ENCODE measurements around the gene TRPM3. TPM values are rescaled to one million over a fixed set of nuclear protein-coding genes. Genes with fewer than 3 reads are reported as not detected.

TRPM3 gene
- total RNA-seq, 4 donors from 2014 or later, result 2.4 to 11.1 (median 5.6) TPM

- H3K4me3 ChIP-seq (replicated peaks in 1 of 3), result no peak overlapping the region
- no peaks in the 10 kb centered on the region for H3K4me1 ChIP-seq
- no peak for DNase-seq
- no peak overlapping the region for H3K27ac ChIP-seq
- 97 to 99% methylated on average over 5 of the region's 5 CpGs for WGBS, 2 donors
- no peaks in the 10 kb centered on the region for H3K36me3 ChIP-seq
- no peaks in the 10 kb centered on the region for H3K27me3 ChIP-seq
- no peaks in the 10 kb centered on the region for H3K9me3 ChIP-seq
- intact Hi-C loops (cut with DNase I), result no loop called here
- TF ChIP-seq POLR2A (IDR thresholded peaks at IDR 0.05) (no peak), CTCF (IDR thresholded peaks at IDR 0.05) (no peak)
These were observed 590.7 kb downstream of the TRPM3 start for GRCh38 chr9:70530716-70531115.

DNA sequence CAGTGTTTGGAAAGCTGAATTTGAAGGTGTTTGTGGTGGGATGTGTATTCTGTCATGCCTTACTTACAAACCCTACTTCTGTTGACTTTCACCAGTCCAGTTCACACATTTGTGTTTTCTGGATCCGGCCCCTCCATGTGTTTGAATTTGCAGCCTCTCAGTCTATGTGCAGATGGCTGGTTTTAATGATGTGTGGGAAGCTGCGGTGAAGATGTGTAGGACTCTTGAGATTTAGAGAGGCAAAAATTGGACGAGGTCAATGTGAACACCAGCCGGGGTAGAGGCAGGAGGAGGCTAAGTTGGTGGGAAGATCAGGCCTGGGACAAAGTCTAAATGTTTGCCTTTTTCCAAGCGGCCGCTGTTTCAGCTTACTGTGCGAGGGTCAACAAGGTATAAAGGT, 591.6 kb downstream of the TRPM3 start:
- WGBS, 2 donors, result 63 to 68% methylated on average over 7 of the region's 7 CpGs
- no peak for DNase-seq
- Histone ChIP-seq H3K27ac (no peak overlapping the region), H3K9me3 (no peaks in the 10 kb centered on the region), H3K36me3 (no peaks in the 10 kb centered on the region), H3K4me1 (no peaks in the 10 kb centered on the region), H3K27me3 (no peaks in the 10 kb centered on the region), H3K4me3 (replicated peaks in 1 of 3) (no peak overlapping the region)
- no peak for TF ChIP-seq CTCF (IDR thresholded peaks at IDR 0.05)
- no peak for TF ChIP-seq POLR2A (IDR thresholded peaks at IDR 0.05)
- intact Hi-C loops (cut with DNase I), result no loop called here

GRCh38 chr9:70529377-70529776, 592.0 kb downstream of the TRPM3 start:
- intact Hi-C loops (cut with DNase I), result no loop called here
- Histone ChIP-seq H3K27ac (no peak overlapping the region), H3K36me3 (no peaks in the 10 kb centered on the region), H3K9me3 (no peaks in the 10 kb centered on the region), H3K4me3 (replicated peaks in 1 of 3) (no peak overlapping the region), H3K27me3 (no peaks in the 10 kb centered on the region), H3K4me1 (no peaks in the 10 kb centered on the region)
- TF ChIP-seq POLR2A (IDR thresholded peaks at IDR 0.05) (no peak), CTCF (IDR thresholded peaks at IDR 0.05) (no peak)
- 88 to 89% methylated on average over 6 of the region's 6 CpGs for WGBS, 2 donors
- no peak for DNase-seq

GRCh38 chr9:70526902-70527301, 594.5 kb downstream of the TRPM3 start:
- no peak for DNase-seq
- no peak overlapping the region for H3K4me3 ChIP-seq (replicated peaks in 1 of 3)
- no peaks in the 10 kb centered on the region for H3K9me3 ChIP-seq
- intact Hi-C loops (cut with DNase I), result no loop called here
- H3K27ac ChIP-seq, result no peak overlapping the region
- no peaks in the 10 kb centered on the region for H3K27me3 ChIP-seq
- no peaks in the 10 kb centered on the region for H3K36me3 ChIP-seq
- H3K4me1 ChIP-seq, result no peaks in the 10 kb centered on the region
- TF ChIP-seq CTCF (IDR thresholded peaks at IDR 0.05), result no peak
- TF ChIP-seq POLR2A (IDR thresholded peaks at IDR 0.05), result no peak
- WGBS, 2 donors, result 95% methylated on average over 2 of the region's 2 CpGs

DNA sequence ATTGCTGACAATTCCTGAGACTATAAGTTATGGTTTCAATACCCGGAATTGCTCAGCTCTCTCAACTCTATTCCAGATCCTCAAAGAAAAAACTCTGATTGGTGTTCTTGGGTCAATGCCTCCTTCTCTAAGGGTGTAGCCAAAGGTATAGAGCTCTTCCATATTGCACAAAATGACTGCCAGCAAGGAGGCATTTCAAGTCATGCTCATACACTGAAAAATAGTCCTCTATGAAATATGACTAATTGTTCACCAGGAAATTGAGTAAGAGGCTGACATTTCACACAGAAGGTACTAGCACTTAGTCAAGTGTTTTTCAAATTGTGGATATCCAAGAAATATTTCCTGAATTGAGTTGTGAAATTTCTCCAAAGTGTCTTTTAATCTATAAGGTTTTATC, 595.9 kb downstream of the TRPM3 start:
- no peak overlapping the region for H3K27ac ChIP-seq
- H3K4me1 ChIP-seq, result no peaks in the 10 kb centered on the region
- no peak for DNase-seq
- H3K9me3 ChIP-seq, result no peaks in the 10 kb centered on the region
- intact Hi-C loops (cut with DNase I), result no loop called here
- H3K36me3 ChIP-seq, result no peaks in the 10 kb centered on the region
- H3K27me3 ChIP-seq, result no peaks in the 10 kb centered on the region
- TF ChIP-seq CTCF (IDR thresholded peaks at IDR 0.05), result no peak
- TF ChIP-seq POLR2A (IDR thresholded peaks at IDR 0.05), result no peak
- no peak overlapping the region for H3K4me3 ChIP-seq (replicated peaks in 1 of 3)
- 91 to 100% methylated on average over 1 of the region's 1 CpG for WGBS, 2 donors
